Measurements from ENCODE around the gene UCMA. TPM values are rescaled to one million over a fixed set of nuclear protein-coding genes. Genes with fewer than 3 reads are reported as not detected.

UCMA gene
- total RNA-seq, 1 donor from 2014 or later = not detected

DNA sequence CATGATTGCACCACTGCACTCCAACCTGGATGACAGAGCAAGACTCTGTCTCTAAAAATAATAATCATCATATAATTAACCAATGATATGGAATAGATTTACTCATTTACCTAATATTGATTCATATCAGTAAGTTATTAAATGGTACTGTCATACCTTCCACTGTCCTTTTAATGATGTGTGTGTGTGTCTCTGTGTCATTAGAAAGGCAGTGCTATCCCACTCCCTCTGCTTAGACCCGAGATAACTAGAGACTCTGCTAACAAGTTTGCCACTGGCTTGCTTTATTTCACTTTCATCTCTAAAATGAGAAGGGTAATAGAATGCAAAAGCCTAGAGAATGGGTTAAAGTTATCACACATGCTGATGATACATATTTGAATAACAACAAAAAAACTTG, 51.8 kb downstream of the UCMA start:
- no peaks in the 10 kb centered on the region for H3K27me3 Mint-ChIP-seq (ENCODE audit: low read depth)
- peaks cover 8% of the 10 kb centered on the region for H3K36me3 Mint-ChIP-seq (ENCODE audit: low read depth)
- H3K4me3 Mint-ChIP-seq (ENCODE audit: unreplicated experiment) = no peak overlapping the region
- no peaks in the 10 kb centered on the region for H3K4me1 Mint-ChIP-seq (ENCODE audit: low read depth)
- no peak overlapping the region for H3K27ac Mint-ChIP-seq (ENCODE audit: unreplicated experiment)
- no peak for DNase-seq (ENCODE audit: low spot score)
- TF ChIP-seq, protein P1, sequence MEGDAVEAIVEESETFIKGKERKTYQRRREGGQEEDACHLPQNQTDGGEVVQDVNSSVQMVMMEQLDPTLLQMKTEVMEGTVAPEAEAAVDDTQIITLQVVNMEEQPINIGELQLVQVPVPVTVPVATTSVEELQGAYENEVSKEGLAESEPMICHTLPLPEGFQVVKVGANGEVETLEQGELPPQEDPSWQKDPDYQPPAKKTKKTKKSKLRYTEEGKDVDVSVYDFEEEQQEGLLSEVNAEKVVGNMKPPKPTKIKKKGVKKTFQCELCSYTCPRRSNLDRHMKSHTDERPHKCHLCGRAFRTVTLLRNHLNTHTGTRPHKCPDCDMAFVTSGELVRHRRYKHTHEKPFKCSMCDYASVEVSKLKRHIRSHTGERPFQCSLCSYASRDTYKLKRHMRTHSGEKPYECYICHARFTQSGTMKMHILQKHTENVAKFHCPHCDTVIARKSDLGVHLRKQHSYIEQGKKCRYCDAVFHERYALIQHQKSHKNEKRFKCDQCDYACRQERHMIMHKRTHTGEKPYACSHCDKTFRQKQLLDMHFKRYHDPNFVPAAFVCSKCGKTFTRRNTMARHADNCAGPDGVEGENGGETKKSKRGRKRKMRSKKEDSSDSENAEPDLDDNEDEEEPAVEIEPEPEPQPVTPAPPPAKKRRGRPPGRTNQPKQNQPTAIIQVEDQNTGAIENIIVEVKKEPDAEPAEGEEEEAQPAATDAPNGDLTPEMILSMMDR (IDR thresholded peaks at IDR 0.05) = no peak
- peaks cover 4% of the 10 kb centered on the region for H3K9me3 Mint-ChIP-seq (ENCODE audit: low read depth)

- no peak for DNase-seq (ENCODE audit: low spot score)
- peaks cover 2% of the 10 kb centered on the region for H3K36me3 Mint-ChIP-seq (ENCODE audit: low read depth)
- H3K9me3 Mint-ChIP-seq (ENCODE audit: low read depth) = no peaks in the 10 kb centered on the region
- TF ChIP-seq, protein P1 (IDR thresholded peaks at IDR 0.05) = no peak
- no peak overlapping the region for H3K4me3 Mint-ChIP-seq (ENCODE audit: unreplicated experiment)
- H3K27me3 Mint-ChIP-seq (ENCODE audit: low read depth) = no peaks in the 10 kb centered on the region
- H3K4me1 Mint-ChIP-seq (ENCODE audit: low read depth) = no peaks in the 10 kb centered on the region
- H3K27ac Mint-ChIP-seq (ENCODE audit: unreplicated experiment) = no peak overlapping the region
Observed at GRCh38 chr10:13180788-13181187, 53.4 kb downstream of the UCMA start.

- H3K36me3 Mint-ChIP-seq (ENCODE audit: low read depth) = peaks cover 2% of the 10 kb centered on the region
- H3K27ac Mint-ChIP-seq (ENCODE audit: unreplicated experiment) = no peak overlapping the region
- H3K4me3 Mint-ChIP-seq (ENCODE audit: unreplicated experiment) = no peak overlapping the region
- no peaks in the 10 kb centered on the region for H3K9me3 Mint-ChIP-seq (ENCODE audit: low read depth)
- DNase-seq (ENCODE audit: low spot score) = no peak
- TF ChIP-seq, protein P1 (IDR thresholded peaks at IDR 0.05) = no peak
- no peaks in the 10 kb centered on the region for H3K27me3 Mint-ChIP-seq (ENCODE audit: low read depth)
- H3K4me1 Mint-ChIP-seq (ENCODE audit: low read depth) = no peaks in the 10 kb centered on the region
Observed at GRCh38 chr10:13173616-13174015, 60.6 kb downstream of the UCMA start.

Other genes with a start within 250 kb of the UCMA start
- 32.4 to 145 TPM (median 141 TPM) in 3 replicates for gene CCDC3, start 232.7 kb downstream of the UCMA start, total RNA-seq
- 80.9 to 151 TPM (median 150 TPM) in 3 replicates for gene OPTN, start 134.2 kb downstream of the UCMA start, total RNA-seq
- gene MCM10, start 72.8 kb downstream of the UCMA start, total RNA-seq = 2.2 to 13.9 TPM (median 3.7 TPM) in 3 replicates
- 24.9 to 31.5 TPM (median 26.0 TPM) in 3 replicates for gene PHYH, start 65.7 kb upstream of the UCMA start, total RNA-seq
- gene SEPHS1, start 113.9 kb upstream of the UCMA start, total RNA-seq = 48.4 to 52.9 TPM (median 48.7 TPM) in 3 replicates